Umbilical cord (tissue), 2 donors: ENCODE data around the gene ATG12. TPM values are rescaled to one million over a fixed set of nuclear protein-coding genes. Genes with fewer than 3 reads are reported as not detected.
"Not testable (repeated sequence)": the region's sequence is repeated elsewhere in the genome, so short reads cannot be mapped to it uniquely, and the experiment has no call there.

Experiments used
- DNase-seq: peaks from one replicate; pipeline ENCODE4 v3.0.0-alpha.2; 2015; ENCODE audit warnings: low spot score
- total RNA-seq: library from RNA; depleted of rRNA; stranded (reverse); fragments of >200 nt; gene quantifications from one replicate; pipeline ENCODE4 v1.2.3, GENCODE V29; 2014; ENCODE audit warnings: low replicate concordance; ENCODE audit not compliant: insufficient read depth

The ATG12 gene
- 42.4 TPM for total RNA-seq

- DNase-seq, result peak; percentile 98
These were observed at the start of gene ATG12, which contains the start of gene AP3S1 for GRCh38 chr5:115841382-115842088. ATG12 (minus strand) TSS chr5:115841565; CDS start chr5:115841552, 13 bp downstream. AP3S1 (plus strand) TSS chr5:115841935; CDS start chr5:115842038, 103 bp downstream.

GRCh38 chr5:115888027-115888426 is 46.7 kb upstream of the ATG12 start:
- peak; percentile 29 for DNase-seq

GRCh38 chr5:115885208-115885607 is 43.8 kb upstream of the ATG12 start:
- DNase-seq, result not testable (repeated sequence)

GRCh38 chr5:115884704-115885103 is 43.3 kb upstream of the ATG12 start:
- DNase-seq, result no peak

GRCh38 chr5:115882434-115882833 is 41.1 kb upstream of the ATG12 start:
- DNase-seq, result not testable (repeated sequence)

GRCh38 chr5:115877342-115877741 is 36.0 kb upstream of the ATG12 start:
- not testable (repeated sequence) for DNase-seq

- no peak for DNase-seq
These were observed 34.1 kb upstream of the ATG12 start for GRCh38 chr5:115875447-115875846.

GRCh38 chr5:115873392-115873791 is 32.0 kb upstream of the ATG12 start:
- DNase-seq, result no peak

GRCh38 chr5:115872447-115872846 is 31.1 kb upstream of the ATG12 start:
- no peak for DNase-seq

GRCh38 chr5:115869256-115869795 is 28.0 kb upstream of the ATG12 start:
- DNase-seq, result peak; percentile 54

- peak; percentile 15 for DNase-seq
These were observed 18.0 kb upstream of the ATG12 start for GRCh38 chr5:115859378-115859777.

GRCh38 chr5:115858396-115858795 is 17.0 kb upstream of the ATG12 start:
- DNase-seq, result no peak

- DNase-seq, result peak; percentile 19
These were observed 16.4 kb upstream of the ATG12 start for GRCh38 chr5:115857626-115858349.

GRCh38 chr5:115857057-115857479 is 15.7 kb upstream of the ATG12 start:
- DNase-seq, result peak; percentile 27

- DNase-seq, result no peak
These were observed 14.6 kb upstream of the ATG12 start for GRCh38 chr5:115855959-115856358.

GRCh38 chr5:115854139-115854538 is 12.8 kb upstream of the ATG12 start:
- no peak for DNase-seq

GRCh38 chr5:115850744-115851416 is 9.5 kb upstream of the ATG12 start:
- peak; percentile 59 for DNase-seq

- DNase-seq, result no peak
These were observed 8.0 kb upstream of the ATG12 start for GRCh38 chr5:115849258-115849798.

- DNase-seq, result no peak
These were observed 5.9 kb upstream of the ATG12 start for GRCh38 chr5:115847290-115847689.

- DNase-seq, result peak; percentile 21
These were observed 3.0 kb upstream of the ATG12 start for GRCh38 chr5:115844321-115844817.

- no peak for DNase-seq
These were observed 2.2 kb upstream of the ATG12 start for GRCh38 chr5:115843444-115844130.
